ENCODE results near the gene PNKP.

Gene PNKP

DNA sequence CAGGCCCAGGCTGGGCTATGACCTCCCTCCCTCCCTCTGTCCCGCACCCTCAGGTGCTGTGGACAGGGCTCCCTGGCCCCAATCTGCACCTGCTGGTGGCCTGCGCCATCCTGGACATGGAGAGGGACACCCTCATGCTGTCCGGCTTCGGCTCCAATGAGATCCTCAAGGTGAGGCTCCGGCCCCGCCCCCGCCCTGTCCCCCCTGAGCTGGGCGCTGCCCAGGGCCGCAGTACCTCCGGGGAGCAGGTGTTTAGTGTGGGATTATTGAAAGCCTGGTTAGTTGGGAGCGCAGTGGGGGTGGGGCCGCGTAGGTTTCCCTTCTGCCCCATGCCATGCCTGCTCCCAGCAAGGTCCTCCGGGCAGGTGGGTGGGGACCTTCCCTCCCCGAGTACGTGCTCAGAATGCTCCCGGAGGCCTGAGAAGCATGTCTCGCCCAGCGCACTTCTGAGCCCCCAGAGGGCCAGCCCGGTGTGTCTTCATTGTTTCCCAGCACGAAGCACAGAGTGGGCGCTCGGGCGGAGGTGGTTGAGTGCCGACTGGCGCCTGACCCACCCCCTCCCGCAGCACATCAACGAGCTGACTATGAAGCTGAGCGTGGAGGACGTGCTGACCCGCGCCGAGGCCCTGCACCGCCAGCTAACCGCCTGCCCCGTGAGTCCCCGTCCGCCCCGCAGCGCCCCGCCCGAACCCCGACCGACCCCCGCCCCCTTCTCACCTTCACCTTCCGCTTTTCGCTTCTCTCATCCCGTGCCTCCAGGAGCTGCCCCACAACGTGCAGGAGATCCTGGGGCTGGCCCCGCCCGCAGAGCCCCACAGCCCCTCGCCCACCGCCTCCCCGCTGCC is 20.5 kb upstream of the PNKP start:
- no peak for DNase-seq (ENCODE audit: extremely low spot score)
- ChIA-PET CTCF (no interaction called here), POLR2A (no interaction called here)
- TF ChIP-seq, protein P1, sequence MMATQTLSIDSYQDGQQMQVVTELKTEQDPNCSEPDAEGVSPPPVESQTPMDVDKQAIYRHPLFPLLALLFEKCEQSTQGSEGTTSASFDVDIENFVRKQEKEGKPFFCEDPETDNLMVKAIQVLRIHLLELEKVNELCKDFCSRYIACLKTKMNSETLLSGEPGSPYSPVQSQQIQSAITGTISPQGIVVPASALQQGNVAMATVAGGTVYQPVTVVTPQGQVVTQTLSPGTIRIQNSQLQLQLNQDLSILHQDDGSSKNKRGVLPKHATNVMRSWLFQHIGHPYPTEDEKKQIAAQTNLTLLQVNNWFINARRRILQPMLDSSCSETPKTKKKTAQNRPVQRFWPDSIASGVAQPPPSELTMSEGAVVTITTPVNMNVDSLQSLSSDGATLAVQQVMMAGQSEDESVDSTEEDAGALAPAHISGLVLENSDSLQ (IDR thresholded peaks at IDR 0.05): no peak
- TF ChIP-seq SUZ12 (IDR thresholded peaks at IDR 0.05) (no peak), ARNT (IDR thresholded peaks at IDR 0.05) (no peak)

DNA sequence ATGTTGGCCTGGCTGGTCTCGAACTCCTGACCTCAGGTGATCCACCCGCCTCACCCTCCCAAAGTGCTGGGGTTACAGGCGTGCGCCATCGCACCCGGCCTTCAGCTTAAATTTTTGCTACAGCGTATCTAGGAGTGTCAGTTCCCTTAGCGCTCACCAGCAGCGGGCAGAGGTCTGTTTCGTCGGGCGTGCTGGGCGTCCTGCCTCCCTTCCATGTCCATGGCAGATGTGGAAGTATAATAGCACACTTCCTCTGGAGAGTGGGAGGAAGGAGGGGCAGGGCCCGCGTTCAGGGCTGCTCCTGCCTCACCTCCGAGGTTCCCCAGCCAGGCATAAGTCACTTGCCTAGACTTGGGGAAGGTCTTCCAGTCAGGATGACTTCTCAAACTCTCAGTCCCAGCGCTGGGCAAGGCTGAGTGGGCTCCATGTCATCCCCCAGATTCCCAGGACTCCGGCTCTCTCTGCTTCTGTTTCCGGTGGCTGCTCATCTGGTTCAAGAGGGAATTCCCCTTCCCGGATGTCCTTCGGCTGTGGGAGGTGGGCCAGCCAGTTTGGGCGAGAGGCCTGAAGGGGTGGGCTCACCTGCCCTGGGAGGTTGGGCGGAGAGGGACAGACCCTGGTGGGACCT is 19.8 kb upstream of the PNKP start:
- CTCF ChIA-PET: no interaction called here
- POLR2A ChIA-PET: interaction anchor here (1.0 to 1.2 kb wide), 2 partner anchors 10 to 20 kb away, joined by 3 read pairs; partner anchors contain the start of gene AKT1S1
- DNase-seq (ENCODE audit: extremely low spot score): no peak
- no peak for TF ChIP-seq SP1 (IDR thresholded peaks at IDR 0.05)
- TF ChIP-seq TARDBP (IDR thresholded peaks at IDR 0.05): no peak
- TF ChIP-seq ARNT (IDR thresholded peaks at IDR 0.05): no peak
- no peak for TF ChIP-seq FOXA1 (IDR thresholded peaks at IDR 0.05)
- no peak for TF ChIP-seq L3MBTL2 (conservative IDR thresholded peaks at IDR 0.05)

DNA sequence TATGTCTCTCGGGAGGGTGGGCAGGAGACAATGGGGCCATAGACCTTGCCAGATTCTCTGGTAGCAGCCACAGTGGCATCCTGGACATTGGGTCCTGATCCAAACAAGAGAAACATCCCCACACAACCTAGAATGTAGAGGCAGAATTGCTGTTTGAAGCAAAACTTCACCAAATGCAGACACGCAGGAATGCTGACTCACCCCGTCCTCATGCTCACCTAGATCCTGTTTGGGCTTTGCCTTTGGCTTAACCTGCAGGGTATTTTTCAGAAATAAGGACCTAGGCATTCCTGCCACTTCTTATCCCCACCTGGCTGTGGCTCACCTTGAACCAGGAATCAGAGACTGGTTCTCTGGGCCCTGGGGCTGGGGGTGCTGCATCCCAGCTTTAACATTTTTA is 17.4 kb upstream of the PNKP start:
- no peak for DNase-seq (ENCODE audit: extremely low spot score)
- TF ChIP-seq BHLHE40 (IDR thresholded peaks at IDR 0.05; ENCODE audit: borderline replicate concordance) (no peak), FOXA1 (IDR thresholded peaks at IDR 0.05) (no peak), SP1 (IDR thresholded peaks at IDR 0.05) (no peak), TARDBP (IDR thresholded peaks at IDR 0.05) (no peak), L3MBTL2 (conservative IDR thresholded peaks at IDR 0.05) (no peak), HDGF (IDR thresholded peaks at IDR 0.05; ENCODE audit: borderline replicate concordance) (no peak), FOXM1 (IDR thresholded peaks at IDR 0.05; ENCODE audit: borderline replicate concordance) (no peak), FOXK2 (IDR thresholded peaks at IDR 0.05) (no peak)
- ChIA-PET POLR2A (no interaction called here), CTCF (no interaction called here)

DNA sequence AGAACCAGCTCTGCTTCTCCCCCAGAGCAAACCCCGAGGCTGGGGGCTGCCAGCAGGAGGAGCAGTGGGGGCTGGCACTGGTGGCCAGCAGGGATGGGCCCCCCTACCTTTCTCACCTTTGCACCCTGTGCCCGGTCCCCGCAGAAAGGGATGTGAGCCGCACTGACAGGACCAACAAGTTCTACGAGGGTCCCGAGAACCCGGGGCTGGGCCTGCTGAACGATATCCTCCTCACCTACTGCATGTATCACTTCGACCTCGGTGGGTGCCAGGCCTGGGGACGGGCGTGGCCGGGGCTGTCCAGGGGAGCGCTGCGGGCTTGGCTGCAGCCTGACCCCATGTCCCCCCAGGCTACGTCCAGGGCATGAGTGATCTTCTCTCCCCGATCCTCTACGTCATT is 16.7 kb upstream of the PNKP start:
- ChIA-PET POLR2A (no interaction called here), CTCF (no interaction called here)
- no peak for DNase-seq (ENCODE audit: extremely low spot score)
- TF ChIP-seq CTBP1 (IDR thresholded peaks at IDR 0.05; ENCODE audit: borderline replicate concordance): no peak
- TF ChIP-seq ELF4 (IDR thresholded peaks at IDR 0.05): no peak
- TF ChIP-seq SP1 (IDR thresholded peaks at IDR 0.05): no peak
- no peak for TF ChIP-seq FOXK2 (IDR thresholded peaks at IDR 0.05)
- no peak for TF ChIP-seq LEF1 (IDR thresholded peaks at IDR 0.05; ENCODE audit: borderline replicate concordance)

DNA sequence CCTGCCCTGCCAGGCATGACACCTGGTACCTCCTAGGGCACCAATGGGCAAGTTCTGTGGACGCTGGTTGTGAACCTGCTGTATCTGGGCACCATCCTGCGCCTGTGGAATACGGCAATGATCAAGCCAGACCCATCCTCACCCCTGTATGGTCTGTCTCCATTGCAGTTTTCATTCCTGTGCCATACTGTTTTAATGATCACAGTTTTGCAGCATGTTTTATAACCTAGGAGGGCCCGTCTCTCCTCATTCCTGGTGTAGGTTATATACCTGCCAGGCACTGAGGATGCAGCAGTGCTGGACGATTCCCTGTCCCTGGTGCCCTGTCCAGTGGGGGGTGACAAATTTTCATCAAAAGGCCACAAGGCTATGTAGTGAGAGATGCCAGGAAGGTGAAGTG is 15.7 kb upstream of the PNKP start:
- TF ChIP-seq SUZ12 (IDR thresholded peaks at IDR 0.05) (no peak), ARNT (IDR thresholded peaks at IDR 0.05) (no peak), SP1 (IDR thresholded peaks at IDR 0.05) (no peak), ELF4 (IDR thresholded peaks at IDR 0.05) (no peak), HDGF (IDR thresholded peaks at IDR 0.05; ENCODE audit: borderline replicate concordance) (no peak), LEF1 (IDR thresholded peaks at IDR 0.05; ENCODE audit: borderline replicate concordance) (no peak), FOXA1 (IDR thresholded peaks at IDR 0.05) (no peak), L3MBTL2 (conservative IDR thresholded peaks at IDR 0.05) (no peak), NFRKB (IDR thresholded peaks at IDR 0.05) (no peak), FOXK2 (IDR thresholded peaks at IDR 0.05) (no peak), ZNF384 (IDR thresholded peaks at IDR 0.05) (no peak)
- CTCF ChIA-PET: no interaction called here
- no peak for DNase-seq (ENCODE audit: extremely low spot score)
- POLR2A ChIA-PET: interaction anchor here (0.9 to 1.3 kb wide), 2 partner anchors 8 to 9 kb away, joined by 3 read pairs; no protein-coding TSS in a partner anchor

DNA sequence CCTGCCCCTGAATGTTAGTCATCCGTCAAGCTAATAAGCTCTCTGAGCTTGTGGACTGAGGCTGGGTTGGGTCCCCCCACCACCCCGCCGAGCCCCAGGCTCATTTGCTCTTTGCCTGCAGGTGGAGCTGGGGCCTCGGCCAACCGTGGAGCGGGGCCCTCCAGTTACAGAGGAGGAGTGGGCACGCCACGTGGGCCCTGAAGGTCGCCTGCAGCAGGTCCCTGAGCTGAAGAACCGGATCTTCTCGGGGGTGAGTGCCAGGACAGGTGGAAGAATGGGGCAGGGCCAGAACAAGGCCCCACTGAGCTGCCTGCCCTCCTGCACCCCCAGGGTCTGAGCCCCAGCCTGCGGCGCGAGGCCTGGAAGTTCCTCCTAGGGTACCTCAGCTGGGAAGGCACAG is 15.3 kb upstream of the PNKP start:
- ChIA-PET POLR2A (interaction anchor here (0.9 to 1.3 kb wide), 2 partner anchors 8 to 9 kb away, joined by 3 read pairs; no protein-coding TSS in a partner anchor), CTCF (no interaction called here)
- no peak for DNase-seq (ENCODE audit: extremely low spot score)
- no peak for TF ChIP-seq ELF4 (IDR thresholded peaks at IDR 0.05)
- no peak for TF ChIP-seq SUZ12 (IDR thresholded peaks at IDR 0.05)
- no peak for TF ChIP-seq L3MBTL2 (conservative IDR thresholded peaks at IDR 0.05)
- no peak for TF ChIP-seq FOXA1 (IDR thresholded peaks at IDR 0.05)
- TF ChIP-seq CTBP1 (IDR thresholded peaks at IDR 0.05; ENCODE audit: borderline replicate concordance): no peak
- no peak for TF ChIP-seq LEF1 (IDR thresholded peaks at IDR 0.05; ENCODE audit: borderline replicate concordance)
- no peak for TF ChIP-seq ARNT (IDR thresholded peaks at IDR 0.05)
- TF ChIP-seq SP1 (IDR thresholded peaks at IDR 0.05): no peak
- no peak for TF ChIP-seq HDGF (IDR thresholded peaks at IDR 0.05; ENCODE audit: borderline replicate concordance)
- no peak for TF ChIP-seq TARDBP (IDR thresholded peaks at IDR 0.05)
- TF ChIP-seq NFRKB (IDR thresholded peaks at IDR 0.05): no peak
- TF ChIP-seq, protein P1 (IDR thresholded peaks at IDR 0.05): no peak
- TF ChIP-seq BHLHE40 (IDR thresholded peaks at IDR 0.05; ENCODE audit: borderline replicate concordance): no peak
- no peak for TF ChIP-seq FOXM1 (IDR thresholded peaks at IDR 0.05; ENCODE audit: borderline replicate concordance)
- TF ChIP-seq FOXK2 (IDR thresholded peaks at IDR 0.05): no peak
- TF ChIP-seq ZNF384 (IDR thresholded peaks at IDR 0.05): no peak

Data from HEK293T (cell line).